GM18498 (cell line): ENCODE results near the gene PIAS2.
"Not testable (repeated sequence)": the region's sequence is repeated elsewhere in the genome, so short reads cannot be mapped to it uniquely, and the experiment has no call there.

Source experiments
- ATAC-seq: cut with Tn5 transposase; IDR thresholded peaks from one replicate; pipeline ENCODE4 v1.9.1; 2021; ENCODE audit warnings: mild to moderate bottlenecking, moderate library complexity; ENCODE audit not compliant: unreplicated experiment

The PIAS2 gene

DNA sequence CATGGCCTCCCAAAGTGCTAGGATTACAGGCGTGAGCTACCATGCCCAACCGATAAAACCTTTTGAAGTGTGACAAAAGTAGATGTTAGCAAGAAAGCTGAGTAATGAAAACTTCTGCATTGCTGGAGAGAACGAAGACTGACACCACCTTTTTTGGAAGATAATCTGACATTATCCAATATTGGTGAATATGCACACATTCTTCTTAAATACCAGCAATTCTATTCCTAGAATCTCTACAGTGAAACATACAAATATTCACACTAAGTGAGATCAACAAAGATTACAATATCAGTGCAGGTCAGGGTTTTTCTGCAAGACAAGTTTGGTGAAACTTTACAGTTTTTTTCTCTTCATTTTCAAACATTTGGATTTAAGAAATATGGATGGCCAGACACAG, 7.8 kb downstream of the PIAS2 start:
- no peak for ATAC-seq

DNA sequence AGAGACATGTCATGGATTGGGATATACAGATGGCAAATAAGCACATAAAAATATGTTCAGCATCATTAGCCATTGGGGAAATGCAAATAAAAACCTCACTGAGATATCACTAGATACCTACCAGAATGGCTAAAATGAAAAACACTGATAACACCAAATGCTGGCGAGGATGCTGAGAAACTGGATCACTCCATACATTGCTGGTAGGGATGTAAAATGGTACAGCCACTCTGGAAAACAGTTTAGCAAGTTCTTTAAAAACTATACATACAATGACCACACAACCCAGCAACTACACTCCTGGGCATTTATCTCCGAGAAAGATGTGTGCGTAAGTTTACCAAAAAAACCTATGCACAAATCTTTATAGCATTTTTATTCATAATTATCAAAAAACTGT, 13.9 kb downstream of the PIAS2 start:
- no peak for ATAC-seq

DNA sequence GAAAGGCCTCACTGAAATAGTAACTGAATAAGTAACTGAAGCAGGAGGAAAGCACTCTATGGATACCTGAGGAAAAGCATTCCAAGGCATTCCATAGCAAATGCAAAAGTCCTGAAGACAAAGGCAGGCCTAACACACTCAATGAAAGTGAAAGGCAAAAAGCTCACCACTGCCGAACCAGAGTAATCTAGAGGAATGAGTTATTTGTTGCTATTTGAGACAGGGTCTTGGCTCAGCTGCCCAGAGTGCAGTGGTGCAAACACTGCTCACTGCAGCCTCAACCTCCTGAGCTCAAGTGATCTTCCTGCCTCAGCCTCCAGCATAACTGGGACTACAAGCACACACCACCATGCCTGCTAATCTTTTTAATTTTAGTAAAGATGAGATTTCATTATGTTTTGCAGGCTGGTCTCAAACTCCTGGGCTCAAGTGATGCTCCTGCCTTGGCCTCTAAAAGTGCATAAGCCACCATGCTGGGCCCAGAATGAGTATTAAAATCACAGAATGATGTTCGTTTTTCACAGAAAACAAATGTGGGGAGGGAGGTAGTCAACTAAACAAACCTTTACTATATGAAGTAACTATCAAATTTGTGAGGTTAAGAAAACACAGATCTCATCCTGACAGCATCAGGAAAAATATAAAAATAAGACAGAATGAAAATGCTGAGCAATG, 17.9 kb downstream of the PIAS2 start:
- peak; percentile 84 for ATAC-seq

DNA sequence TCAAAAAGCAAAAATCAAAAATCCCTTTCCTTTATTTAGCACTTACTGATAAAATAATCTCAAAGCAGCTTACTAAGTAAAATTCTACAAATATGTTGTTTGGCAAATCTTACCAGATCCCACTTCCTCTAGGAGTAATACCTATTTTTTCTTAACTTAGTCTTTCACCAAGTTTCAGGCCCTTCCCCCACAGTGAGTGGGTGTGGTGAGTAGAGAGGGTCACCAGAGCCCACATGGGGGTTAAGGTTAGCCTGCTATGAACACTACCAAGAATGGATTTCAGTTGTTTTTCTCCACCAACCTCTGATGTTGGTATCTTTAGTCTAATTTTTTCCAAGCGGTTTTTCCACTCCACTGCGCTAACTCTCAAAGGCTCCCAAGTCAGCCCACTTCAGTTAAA, 23.2 kb downstream of the PIAS2 start:
- ATAC-seq, result no peak

DNA sequence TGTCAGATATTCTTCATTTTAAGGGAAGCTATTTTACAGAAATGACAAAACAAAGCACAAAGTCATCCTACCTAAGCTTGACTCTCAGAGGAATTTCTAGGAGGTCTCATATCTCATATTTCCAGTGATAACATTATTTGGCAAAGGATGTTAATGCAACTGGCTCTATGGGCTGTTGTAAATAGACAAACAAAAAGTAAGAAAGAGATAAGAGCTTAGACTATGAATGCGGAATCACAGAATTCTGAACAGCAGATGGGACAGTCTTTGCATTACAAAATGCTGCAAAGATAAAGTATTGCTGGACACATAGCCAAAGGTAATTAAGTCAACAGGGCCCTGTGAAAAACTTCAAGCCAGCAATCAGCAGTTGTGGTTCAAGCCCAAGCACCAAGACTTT, 23.9 kb downstream of the PIAS2 start:
- no peak for ATAC-seq

DNA sequence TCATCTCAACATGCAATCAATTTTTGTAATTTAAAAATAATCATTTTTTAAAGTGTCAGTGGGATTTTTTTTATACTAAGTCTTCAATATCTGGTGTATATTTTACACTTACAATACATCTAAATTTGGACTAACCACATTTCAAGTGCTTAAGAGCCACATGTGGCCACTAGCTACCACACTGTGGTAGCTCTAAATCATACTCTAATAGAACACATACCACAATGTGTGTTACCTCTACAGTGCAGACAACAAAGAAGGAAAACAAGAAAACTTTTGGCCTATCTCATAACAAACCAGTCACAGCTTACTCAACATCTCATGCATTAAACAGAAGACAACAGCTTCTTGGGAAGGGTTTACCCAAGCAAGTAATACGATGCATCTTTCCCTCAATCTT, 24.5 kb downstream of the PIAS2 start:
- peak; percentile 43 for ATAC-seq

DNA sequence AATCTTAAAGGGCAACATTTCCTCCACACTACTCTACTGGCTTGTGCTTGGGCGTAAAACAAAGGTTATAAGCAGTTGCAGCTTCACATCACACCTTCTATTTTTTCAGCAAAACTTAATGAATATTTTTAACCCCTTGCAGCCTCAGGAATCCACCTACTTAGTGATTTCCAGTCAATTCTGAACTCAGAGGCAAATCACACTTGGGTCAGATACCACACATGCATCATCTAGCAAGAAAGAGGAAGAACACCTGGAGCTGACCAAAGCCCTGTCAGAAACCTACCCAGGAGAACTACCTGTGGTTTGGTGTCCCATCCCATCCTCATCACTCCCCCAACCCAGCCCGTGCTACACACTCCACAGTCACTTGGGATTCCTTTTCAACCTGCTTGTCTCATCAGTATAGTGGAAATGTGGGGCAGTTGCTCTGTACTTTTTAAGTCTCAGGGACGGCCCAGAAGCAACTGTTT, 25.5 kb downstream of the PIAS2 start:
- ATAC-seq, result peak; percentile 83

DNA sequence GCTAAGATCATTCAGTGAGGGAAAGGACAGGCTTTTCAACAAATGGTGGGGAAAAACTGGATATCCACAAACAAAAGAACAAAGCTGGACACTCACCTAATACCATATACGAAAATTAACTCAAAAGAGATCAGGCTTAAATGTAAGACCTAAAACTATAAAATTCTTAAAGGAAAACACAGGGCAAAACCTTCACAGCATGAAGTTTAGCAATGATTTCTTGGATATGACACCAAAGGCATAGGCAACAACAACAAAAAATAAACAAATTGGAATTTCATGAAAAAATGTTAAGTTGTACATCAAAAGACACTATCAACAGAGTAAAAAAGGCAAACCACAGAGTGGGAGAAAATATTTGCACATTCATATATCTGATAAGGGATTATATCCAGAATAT, 28.3 kb downstream of the PIAS2 start:
- no peak for ATAC-seq

DNA sequence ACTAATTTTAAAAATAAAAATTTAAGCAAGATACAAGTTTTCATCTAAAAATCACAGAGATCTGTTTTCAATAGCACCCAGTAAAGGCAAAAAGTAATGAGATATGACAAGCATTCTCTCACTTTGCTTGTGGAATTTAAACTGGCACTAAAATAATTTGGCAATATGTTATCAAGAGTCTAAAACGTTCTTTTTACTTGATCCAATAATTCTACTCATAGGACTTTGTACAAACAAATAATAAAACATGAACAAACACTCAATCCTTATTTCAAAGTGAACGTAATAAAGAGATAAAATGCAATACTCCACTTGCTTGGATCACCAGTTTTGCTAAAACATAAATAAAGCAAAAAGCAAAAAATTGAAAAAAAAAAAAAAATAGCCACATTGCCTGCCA, 30.4 kb downstream of the PIAS2 start:
- ATAC-seq, result no peak

DNA sequence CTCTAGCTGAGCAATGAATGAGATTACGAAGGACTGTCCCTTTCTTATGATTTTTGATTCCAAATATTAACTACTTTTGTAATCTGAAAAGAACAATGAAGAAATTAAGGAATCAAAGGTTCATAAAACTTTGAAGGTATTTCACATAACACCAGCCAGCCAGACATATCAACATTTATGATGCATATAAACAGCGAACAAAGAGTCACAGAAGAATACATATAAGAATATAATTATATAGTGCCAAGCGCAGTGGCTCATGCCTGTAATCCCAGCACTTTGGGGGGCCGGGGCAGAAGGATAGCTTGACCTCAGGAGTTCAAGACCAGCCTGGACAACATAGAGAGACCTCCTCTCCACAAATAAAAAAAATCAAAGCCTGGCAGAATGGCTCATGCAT, 34.1 kb downstream of the PIAS2 start:
- no peak for ATAC-seq

DNA sequence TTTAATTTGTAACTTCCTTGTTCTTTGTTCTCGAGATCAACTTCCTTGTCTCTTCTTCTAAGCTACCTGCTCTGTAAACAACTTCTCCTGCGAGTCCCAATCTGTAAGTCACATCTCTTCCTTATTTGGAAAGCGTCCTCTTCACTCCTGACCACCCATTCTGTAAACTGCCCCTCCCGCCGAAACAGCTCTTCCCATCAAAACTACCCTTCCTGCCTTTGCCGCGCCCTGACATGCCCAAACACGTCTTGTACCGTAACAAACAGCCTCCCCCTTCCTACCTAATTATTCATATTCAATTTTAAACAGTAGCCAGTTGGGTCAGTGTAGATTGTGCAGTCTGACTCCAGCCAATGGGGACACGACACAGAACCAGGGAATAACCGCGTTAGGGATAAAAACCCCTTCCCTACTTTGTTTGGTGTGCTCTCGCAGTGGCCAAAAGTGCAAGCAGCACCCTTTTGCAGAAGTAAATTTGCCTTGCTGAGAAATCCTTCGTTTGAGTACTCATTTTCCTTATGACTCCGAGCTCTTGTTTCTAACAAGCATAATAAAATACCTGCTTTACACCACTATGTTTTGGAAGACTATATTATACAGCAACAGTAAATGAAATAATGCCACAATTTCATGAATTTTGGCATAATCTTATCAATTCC, 39.8 kb downstream of the PIAS2 start:
- ATAC-seq, result no peak

DNA sequence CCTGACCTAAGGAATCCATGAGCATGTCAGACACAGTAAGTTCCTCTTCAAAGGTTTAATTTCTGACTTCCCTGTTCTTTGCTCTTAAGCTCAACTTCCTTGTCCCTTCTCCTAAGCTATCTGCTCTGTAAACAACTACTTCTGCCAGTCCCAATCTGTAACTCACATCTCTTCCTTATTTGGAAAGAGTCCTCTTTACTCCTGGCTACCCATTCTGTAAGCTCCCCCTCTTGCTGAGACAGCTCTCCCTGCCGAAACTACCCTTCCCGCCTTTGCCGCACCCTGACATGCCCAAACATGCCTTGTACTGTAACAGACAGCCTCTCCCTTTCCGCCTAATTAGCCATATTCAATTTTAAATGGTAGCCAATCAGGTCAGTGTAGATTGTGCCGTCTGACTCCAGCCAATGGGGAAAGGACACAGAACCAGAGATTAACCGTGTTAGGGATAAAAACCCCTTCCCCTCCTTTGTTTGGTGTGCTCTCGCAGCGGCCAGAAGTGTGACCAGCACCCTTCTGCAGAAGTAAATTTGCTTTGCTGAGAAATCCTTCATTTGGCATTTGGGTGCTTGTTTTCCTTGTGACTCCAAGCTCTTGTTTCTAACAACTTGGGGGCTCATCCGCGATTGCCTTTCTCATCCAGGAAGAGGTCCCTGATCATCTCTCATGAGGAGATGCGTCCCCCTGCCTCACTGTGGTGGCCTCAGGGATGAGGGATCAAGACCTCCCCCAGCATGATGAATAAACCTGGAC, 49.0 kb downstream of the PIAS2 start:
- no peak for ATAC-seq

DNA sequence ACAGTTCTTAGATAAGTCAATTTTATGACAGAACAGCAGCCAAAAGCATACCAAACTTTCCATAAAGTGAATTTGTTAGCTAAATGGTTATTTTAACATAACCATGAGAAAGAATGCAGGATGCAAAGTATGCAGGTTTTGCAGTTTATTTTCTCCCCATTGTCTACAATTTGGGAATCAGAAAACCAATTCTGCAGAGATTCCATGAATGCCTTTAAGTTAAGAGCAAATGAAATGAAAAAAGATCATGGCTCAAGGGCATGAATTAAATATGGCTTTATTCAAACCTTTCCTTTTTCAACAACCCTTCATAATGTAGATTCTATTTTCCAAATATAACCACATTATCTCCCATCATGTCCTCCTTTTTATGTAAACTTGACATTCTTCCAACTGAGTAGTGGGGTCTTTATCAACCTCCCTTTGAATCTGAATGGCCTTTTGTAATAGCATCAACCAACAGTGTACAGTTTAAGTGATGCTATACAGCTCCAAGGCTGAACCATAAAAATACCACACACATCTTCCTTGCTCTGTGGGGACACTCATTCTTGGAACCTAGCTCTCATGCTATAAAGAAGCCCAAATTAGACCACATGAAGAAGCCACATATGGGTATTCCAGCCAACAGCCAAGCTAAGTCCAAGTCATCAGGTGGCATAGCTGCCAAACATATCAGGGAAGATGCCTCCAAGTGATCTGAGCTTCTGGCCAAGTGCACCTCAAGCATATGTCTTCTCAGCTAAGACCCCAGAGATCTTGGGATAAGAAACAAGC, 49.8 kb downstream of the PIAS2 start:
- ATAC-seq, result no peak

DNA sequence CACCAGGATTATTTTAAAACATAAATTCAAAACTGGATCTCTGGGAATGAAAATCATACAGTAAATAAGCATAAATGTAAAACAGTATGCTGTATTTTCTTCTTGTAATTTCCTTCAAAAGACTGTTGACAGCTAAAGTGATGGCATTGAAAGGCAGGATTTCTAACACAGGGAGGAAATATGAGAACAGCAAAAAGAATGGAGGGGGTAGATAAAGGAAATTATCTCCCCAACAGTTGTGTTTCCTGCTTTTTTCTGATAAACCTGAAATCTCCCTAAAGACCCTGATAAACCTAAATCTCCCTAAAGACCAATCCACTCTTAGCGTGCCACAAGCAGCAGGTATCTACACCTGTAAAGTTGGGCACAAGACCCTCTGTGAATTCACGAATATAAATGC, 50.8 kb downstream of the PIAS2 start:
- ATAC-seq, result no peak

DNA sequence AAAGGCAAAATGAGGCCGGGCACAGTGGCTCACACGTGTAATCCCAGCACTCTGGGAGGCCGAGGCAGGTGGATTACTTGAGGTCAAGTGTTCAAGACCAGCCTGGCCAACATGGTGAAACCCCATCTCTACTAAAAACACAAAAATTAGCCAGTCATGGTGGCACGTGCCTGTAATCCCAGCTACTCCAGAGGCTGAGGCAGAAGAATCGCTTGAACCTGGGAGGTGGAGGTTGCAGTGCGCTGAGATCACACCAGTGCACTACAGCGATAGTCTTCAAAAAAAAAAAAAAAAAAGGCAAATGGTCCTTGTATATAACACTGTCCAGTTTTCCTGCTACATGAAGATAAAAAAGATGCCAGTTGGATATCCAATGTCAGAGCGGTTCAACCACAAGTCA, 52.1 kb downstream of the PIAS2 start:
- ATAC-seq, result not testable (repeated sequence)

DNA sequence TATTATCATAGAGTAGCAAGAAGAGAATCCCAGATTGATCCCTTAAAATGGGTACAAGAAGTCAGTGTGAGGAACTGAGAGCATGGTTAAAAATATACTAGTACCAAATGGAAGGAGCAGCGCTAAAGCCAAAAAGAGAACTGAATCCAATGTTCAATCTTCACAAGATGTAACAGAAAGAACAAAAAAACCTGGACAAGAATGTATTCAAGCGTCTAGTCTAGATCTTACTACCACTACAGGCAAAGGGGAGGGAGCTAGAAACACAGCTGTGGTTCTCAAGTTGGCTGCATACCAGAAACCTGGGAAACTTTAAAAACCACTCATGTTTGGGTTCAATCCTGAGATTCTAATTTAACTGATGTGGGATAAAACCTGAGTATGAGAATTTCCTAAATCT, 57.5 kb downstream of the PIAS2 start:
- ATAC-seq, result peak; percentile 53

DNA sequence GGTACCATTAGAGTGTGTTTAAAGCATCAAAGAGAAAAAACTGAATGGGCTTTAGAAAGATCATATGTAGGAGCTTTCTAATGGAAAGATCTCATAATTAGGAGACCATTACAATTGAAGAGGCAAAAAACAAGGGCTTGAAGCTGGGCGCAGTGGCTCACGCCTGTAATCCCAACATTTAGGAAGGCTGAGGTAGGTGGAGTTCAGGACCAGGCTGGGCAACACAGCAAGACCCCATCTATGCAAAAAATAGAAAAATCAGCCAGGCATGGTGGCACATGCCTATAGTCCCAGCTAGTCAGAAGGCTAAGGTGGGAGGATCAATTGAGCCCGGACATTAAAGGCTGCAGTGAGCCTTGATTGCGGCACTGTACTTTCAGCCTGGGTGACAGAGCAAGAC, 59.0 kb downstream of the PIAS2 start:
- no peak for ATAC-seq

DNA sequence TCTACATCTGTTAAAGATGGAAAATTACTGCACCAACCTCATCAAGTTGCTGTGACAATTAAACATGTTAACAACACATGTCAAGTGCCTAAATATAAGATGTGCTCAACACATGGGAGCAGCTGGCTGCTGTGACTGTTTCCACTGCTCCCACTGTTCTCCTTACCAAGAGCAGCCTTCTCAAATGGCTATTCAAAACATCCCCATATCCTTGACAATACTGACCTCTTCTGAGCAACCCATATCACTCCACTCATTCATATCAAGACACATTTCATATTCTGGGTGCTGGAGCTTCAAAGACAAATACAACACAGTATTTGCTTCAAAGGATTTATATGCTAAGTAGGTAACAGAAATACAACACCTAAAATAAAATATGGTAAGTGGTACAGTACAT, 60.3 kb downstream of the PIAS2 start:
- ATAC-seq, result no peak

DNA sequence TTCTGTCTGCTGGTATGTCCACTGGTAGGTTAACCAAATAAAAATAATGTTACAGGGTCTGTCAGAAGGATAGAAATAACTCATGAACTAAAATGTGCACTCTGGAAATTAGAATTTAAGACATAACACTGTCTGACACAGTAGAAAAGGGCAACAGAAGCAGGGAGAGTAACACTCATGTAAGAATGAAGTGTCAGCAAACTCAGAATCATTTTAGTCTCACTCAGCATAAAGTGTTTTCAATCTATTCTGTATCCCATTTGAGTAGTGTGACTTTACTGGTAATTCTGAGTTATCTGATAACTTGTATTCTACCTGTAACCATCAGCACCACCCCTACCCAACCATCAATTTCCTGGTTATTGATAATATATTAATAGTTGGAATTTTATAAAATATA, 68.3 kb downstream of the PIAS2 start:
- ATAC-seq, result no peak

DNA sequence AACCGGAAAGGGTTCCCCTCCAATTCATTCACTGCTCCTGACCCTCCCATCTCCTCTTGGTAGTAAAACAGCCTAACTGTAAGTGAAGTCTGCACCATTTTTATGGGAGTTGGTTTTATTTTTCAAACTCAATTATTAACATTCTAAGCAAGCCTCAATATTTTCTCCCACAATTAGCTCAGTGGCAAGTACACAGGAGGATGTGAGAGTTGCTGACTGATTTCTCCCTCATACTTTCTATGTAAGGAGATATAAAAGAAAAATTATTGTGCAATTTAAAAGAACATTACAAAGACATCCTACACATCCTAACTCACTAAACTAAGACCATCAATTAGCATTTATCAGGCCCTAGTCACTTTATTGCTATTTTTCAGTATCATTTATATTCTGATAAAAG, 73.9 kb downstream of the PIAS2 start:
- ATAC-seq, result no peak

DNA sequence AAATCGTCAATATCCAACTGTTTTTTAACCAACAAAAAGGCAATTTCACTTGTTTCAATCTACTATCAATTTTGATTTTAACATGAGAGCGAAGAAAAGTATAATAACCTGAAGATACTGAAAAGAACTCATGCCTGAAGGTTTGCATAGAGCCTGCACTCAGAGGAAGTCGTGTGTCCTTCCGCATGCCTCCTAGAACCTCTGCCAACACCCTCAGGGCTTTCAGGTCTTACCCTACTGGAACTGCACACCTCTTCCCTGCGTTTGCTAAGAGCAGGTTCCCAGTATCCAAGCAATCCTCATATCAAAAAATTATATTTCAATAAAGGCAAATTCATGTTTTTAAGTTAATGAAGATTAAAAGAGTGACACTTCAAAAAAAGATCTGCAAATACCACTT, 74.7 kb downstream of the PIAS2 start:
- ATAC-seq, result no peak
